PC-3 (cell line): ENCODE measurements around the gene KCNG2. TPM values are rescaled to one million over a fixed set of nuclear protein-coding genes. Genes with fewer than 3 reads are reported as not detected.

Source experiments
- ATAC-seq: fragments of 200-7000 bp; cut with Tn5 transposase; 2 replicates; pipeline ENCODE4 v1.9.1; 2020; ENCODE audit warnings: mild to moderate bottlenecking, moderate library complexity
- BruUV-seq: library from RNA; stranded (reverse); fragments of 400-500 nt; replicated peaks from 2 replicates; lab custom pipeline; 2021; lab: Mats Ljungman, UMichigan
- CTCF ChIA-PET: fragments of 300-600 bp; sonication (Branson Sonifier 250); formaldehyde crosslinking; loops from one replicate; lab custom pipeline; 2022; ENCODE audit warnings: antibody characterized with exemption; lab: Charles Lee
- POLR2A ChIA-PET: fragments of 300-600 bp; sonication (Branson Sonifier 250); formaldehyde crosslinking; loops from one replicate; lab custom pipeline; 2022; ENCODE audit warnings: antibody characterized with exemption; ENCODE audit not compliant: unreplicated experiment; lab: Charles Lee
- DNase-seq: peaks from one replicate; pipeline ENCODE4 v3.0.0-alpha.2; 2015
- H2AFZ ChIP-seq: fragments of 300-600 bp; sonication (generic); 2 replicates; pipeline ENCODE4 v1.6.0; 2016; ENCODE audit warnings: antibody characterized with exemption, low read length
- H3F3A ChIP-seq: fragments of 300-600 bp; sonication (generic); one replicate; pipeline ENCODE4 v1.6.0; 2017; ENCODE audit warnings: antibody characterized with exemption, low read length, control low read depth, mild to moderate bottlenecking; ENCODE audit not compliant: unreplicated experiment
- H3K27ac ChIP-seq: fragments of 300-600 bp; sonication (generic); 2 replicates; pipeline ENCODE4 v1.5.1; 2016; ENCODE audit warnings: mild to moderate bottlenecking, low read length
- H3K27me3 ChIP-seq: fragments of 300-600 bp; sonication (generic); 2 replicates; pipeline ENCODE4 v1.6.1; 2016; ENCODE audit warnings: low read length, mixed read lengths
- H3K36me3 ChIP-seq: fragments of 300-600 bp; sonication (generic); 2 replicates; pipeline ENCODE4 v1.6.1; 2016; ENCODE audit warnings: low read depth, mixed run types, low read length, mixed read lengths
- H3K4me1 ChIP-seq: fragments of 300-600 bp; sonication (generic); 2 replicates; pipeline ENCODE4 v1.5.1; 2016; ENCODE audit warnings: low read length; ENCODE audit not compliant: insufficient read depth
- H3K4me2 ChIP-seq: fragments of 300-600 bp; sonication (generic); 2 replicates; pipeline ENCODE4 v1.6.0; 2016; ENCODE audit warnings: low read length
- H3K4me3 ChIP-seq: fragments of 300-600 bp; sonication (generic); 2 replicates; pipeline ENCODE4 v1.5.1; 2016; ENCODE audit warnings: mild to moderate bottlenecking, low read length, mixed read lengths
- H3K79me2 ChIP-seq: fragments of 300-600 bp; sonication (generic); 2 replicates; pipeline ENCODE4 v1.6.1; 2017; ENCODE audit warnings: low read length, mixed read lengths
- H3K9ac ChIP-seq: fragments of 300-600 bp; sonication (generic); 2 replicates; pipeline ENCODE4 v1.6.0; 2016; ENCODE audit warnings: mild to moderate bottlenecking, low read length
- H3K9me2 ChIP-seq: fragments of 300-600 bp; sonication (generic); replicated peaks from 2 replicates; pipeline ENCODE4 v1.6.1; 2016; ENCODE audit warnings: mixed run types, low read length, mixed read lengths
- H3K9me3 ChIP-seq: fragments of 300-600 bp; sonication (generic); 2 replicates; pipeline ENCODE4 v1.6.1; 2016; ENCODE audit warnings: low read length, mixed read lengths
- H4K20me1 ChIP-seq: fragments of 300-600 bp; sonication (generic); 2 replicates; pipeline ENCODE4 v1.6.1; 2016; ENCODE audit warnings: low read length, mixed read lengths
- EZH2 ChIP-seq: fragments of 300-600 bp; sonication (generic); IDR thresholded peaks from one replicate; pipeline ENCODE4 v1.6.1; 2017; ENCODE audit warnings: antibody characterized with exemption, mild to moderate bottlenecking, low read length; ENCODE audit not compliant: unreplicated experiment
- EZH2phosphoT487 ChIP-seq: fragments of 300-600 bp; sonication (generic); IDR thresholded peaks from 2 replicates; pipeline ENCODE4 v1.6.1; 2018; ENCODE audit warnings: mild to moderate bottlenecking, antibody characterized with exemption, low read length, borderline replicate concordance
- intact Hi-C: fragments of 100-400 bp; cut with micrococcal nuclease; formaldehyde crosslinking; loops from 2 replicates; pipeline ENCODE4 v1.9.0; 2023
- total RNA-seq: library from RNA; depleted of rRNA; stranded (reverse); fragments of >200 nt; gene quantifications from 2 replicates; pipeline ENCODE4 v1.2.3, GENCODE V29; 2014
- TF ChIP-seq, protein P1 (sequence below): fragments of 300-600 bp; sonication (generic); conservative IDR thresholded peaks from 2 replicates; pipeline ENCODE4 v1.5.1; 2017; ENCODE audit warnings: antibody characterized with exemption, low read depth, mild to moderate bottlenecking, low read length

The KCNG2 gene
- total RNA-seq, 1 experiment from 2014 or later, result not detected

DNA sequence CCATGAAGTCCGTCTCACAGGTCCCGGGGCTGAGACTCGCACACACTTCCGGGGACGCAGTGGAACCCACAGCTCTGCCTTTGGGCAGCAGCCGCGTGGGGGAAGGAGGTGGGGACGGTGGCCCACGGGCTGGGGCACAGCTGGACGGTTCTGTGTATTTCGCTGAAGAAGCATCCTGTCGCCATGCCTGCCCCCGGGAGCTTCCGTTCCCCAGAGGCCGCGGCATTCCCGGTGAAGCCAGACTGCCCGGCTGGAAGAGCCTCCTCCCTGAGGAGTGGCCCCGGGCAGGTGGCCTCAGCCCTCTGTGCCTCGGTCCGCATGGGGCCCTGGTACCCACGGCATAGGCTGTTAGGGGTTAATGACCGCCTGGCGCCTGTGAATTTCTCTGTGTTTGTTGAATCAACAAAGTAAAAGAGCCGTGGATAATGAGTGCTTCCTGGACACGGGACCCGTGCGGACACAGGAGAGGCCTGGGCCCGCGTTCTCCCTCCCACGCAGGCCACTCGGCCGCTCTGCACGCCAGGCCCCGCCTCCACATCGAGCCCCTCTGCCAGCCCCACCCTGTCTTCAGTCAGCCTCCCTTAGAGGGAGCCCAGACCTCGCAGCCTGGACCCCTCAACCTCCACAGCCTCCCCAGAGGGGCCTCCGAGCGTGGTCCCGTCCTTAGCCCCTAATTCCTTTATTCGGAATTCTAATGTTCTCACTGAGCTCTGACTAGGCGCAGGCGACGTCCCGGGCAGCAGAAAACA lies 51.0 kb downstream of the KCNG2 start:
- no peak overlapping the region for H3K4me3 ChIP-seq
- H3K4me1 ChIP-seq, result peaks cover 6% of the 10 kb centered on the region; the same call in 1 of the 2 replicates
- no peaks in the 10 kb centered on the region for H4K20me1 ChIP-seq
- H3K9me2 ChIP-seq, result no peaks in the 10 kb centered on the region
- no peak overlapping the region for H3K27ac ChIP-seq
- POLR2A ChIA-PET, result no interaction called here
- no peak overlapping the region for H2AFZ ChIP-seq
- H3K9me3 ChIP-seq, result no peaks in the 10 kb centered on the region
- no peaks in the 10 kb centered on the region for H3K27me3 ChIP-seq
- no peak overlapping the region for H3K4me2 ChIP-seq
- CTCF ChIA-PET, result no interaction called here
- H3F3A ChIP-seq, result no peaks in the 10 kb centered on the region
- no peak overlapping the region for H3K9ac ChIP-seq
- H3K79me2 ChIP-seq, result no peaks in the 10 kb centered on the region
- DNase-seq (no peak), ATAC-seq (no peak)
- intact Hi-C loops, result no loop called here
- TF ChIP-seq EZH2phosphoT487 (no peak), EZH2 (no peak)
- TF ChIP-seq, protein P1, sequence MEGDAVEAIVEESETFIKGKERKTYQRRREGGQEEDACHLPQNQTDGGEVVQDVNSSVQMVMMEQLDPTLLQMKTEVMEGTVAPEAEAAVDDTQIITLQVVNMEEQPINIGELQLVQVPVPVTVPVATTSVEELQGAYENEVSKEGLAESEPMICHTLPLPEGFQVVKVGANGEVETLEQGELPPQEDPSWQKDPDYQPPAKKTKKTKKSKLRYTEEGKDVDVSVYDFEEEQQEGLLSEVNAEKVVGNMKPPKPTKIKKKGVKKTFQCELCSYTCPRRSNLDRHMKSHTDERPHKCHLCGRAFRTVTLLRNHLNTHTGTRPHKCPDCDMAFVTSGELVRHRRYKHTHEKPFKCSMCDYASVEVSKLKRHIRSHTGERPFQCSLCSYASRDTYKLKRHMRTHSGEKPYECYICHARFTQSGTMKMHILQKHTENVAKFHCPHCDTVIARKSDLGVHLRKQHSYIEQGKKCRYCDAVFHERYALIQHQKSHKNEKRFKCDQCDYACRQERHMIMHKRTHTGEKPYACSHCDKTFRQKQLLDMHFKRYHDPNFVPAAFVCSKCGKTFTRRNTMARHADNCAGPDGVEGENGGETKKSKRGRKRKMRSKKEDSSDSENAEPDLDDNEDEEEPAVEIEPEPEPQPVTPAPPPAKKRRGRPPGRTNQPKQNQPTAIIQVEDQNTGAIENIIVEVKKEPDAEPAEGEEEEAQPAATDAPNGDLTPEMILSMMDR, result no peak
- BruUV-seq, result no TSS peak
- H3K36me3 ChIP-seq, result no peaks in the 10 kb centered on the region

DNA sequence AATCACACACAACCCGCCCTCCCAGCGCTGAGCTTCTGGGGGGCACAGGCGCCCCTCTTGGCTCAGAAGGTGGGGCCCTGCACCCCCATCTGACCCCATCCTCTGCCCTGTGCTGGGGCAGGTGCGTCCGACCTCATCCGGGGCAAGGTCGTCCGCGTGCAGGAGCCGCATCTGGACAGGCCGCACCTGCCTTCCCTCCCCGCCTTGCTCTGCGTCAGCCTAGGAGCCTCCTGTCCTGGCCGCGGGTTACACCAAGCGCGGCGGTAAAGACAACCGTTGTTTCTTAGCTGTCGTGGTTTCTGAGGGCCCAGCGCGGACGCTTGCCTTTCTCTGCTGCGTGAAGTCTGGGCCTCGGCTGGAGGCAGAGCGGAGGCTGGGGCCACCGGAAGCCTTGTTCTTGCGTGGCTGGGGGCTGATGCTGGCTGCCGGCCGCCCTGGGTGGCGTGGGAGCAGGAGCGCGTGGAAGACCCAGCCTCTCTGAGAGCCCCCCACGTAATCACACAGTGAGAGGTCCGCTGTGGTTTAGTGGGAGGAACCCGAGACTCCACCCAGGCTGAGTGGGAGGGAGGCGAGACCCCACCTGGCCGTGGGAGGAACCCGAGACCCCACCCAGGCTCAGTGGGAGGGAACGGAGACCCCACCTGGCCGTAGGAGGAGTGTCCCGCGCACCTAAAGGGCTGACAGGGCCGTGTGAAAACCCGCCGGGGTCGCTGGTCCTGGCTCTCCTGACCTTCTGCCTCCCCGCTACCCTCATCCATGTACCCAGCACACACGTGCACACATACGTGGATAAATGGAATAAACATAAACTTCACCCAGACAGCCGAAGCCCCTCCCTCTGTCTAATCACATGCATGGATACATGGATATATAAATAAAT lies 51.8 kb downstream of the KCNG2 start:
- POLR2A ChIA-PET, result no interaction called here
- intact Hi-C loops, result no loop called here
- H3K36me3 ChIP-seq, result no peaks in the 10 kb centered on the region
- H3K4me2 ChIP-seq, result no peak overlapping the region
- no peaks in the 10 kb centered on the region for H4K20me1 ChIP-seq
- H3K9me2 ChIP-seq, result no peaks in the 10 kb centered on the region
- no TSS peak for BruUV-seq
- no peak overlapping the region for H3K27ac ChIP-seq
- H3K4me1 ChIP-seq, result peaks cover 6% of the 10 kb centered on the region; the same call in 1 of the 2 replicates
- CTCF ChIA-PET, result no interaction called here
- H3K9me3 ChIP-seq, result no peaks in the 10 kb centered on the region
- H3K9ac ChIP-seq, result no peak overlapping the region
- H3F3A ChIP-seq, result no peaks in the 10 kb centered on the region
- DNase-seq, result no peak
- no peak for TF ChIP-seq EZH2phosphoT487
- TF ChIP-seq, protein P1, result no peak
- TF ChIP-seq EZH2, result no peak
- no peak overlapping the region for H3K4me3 ChIP-seq
- no peak for ATAC-seq
- no peaks in the 10 kb centered on the region for H3K79me2 ChIP-seq
- H3K27me3 ChIP-seq, result no peaks in the 10 kb centered on the region
- no peak overlapping the region for H2AFZ ChIP-seq
